GM18508 (cell line): ENCODE results near the gene RICTOR.

Source experiments
- ATAC-seq: cut with Tn5 transposase; IDR thresholded peaks from one replicate; pipeline ENCODE4 v1.9.1; 2021; ENCODE audit warnings: moderate number of reproducible peaks; ENCODE audit not compliant: insufficient read depth, unreplicated experiment

The RICTOR gene

DNA sequence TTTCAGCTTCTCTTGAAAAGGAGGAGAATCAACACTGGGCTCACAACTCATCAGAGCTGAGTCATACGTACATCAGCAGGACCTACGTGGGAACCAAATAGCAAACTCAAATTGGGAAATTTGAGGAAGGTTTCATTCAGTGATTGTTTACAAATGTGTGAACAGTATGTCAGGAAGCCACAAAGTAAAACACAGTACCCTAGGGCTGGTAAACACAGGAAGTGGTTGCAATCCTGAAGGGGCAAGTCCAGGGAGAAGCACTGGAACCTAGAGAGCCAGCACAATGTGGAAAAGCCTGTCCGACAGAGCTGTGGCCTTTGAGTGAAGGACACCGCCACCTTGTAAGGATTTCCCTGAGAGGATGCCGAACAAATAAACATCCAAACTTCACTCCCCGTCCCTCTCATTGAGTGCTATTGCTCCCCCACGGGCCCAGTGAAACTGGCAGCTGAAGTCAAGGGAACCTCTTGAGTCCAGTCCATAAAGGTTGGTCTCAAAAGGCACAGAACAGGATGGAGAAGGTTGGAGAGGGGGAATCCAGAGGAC is 26.7 kb upstream of the RICTOR start:
- no peak for ATAC-seq

DNA sequence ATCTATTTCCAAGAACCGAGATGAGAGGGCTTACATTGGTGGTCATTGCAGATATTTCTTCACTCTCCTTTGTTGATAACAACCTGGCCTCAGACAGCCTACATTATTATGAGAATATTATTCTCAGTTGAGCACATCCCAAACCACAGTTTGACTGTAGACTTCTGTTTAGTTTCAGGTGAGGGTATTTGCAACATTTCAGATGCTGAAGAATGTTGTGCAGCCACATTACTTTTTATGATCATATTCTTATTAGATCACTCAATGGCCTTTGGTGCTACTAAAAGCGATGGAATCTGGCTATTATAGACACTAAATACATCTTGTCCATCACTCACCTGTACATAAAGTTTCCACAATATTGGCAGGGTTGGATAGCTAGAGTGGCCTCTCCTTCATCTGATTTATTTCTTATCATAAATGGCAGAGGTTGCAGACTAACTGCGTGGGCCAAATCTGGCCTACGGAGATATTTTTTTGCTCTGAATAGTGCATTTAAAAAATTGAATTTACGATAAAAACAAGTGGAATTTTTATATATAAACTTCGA is 26.2 kb upstream of the RICTOR start:
- no peak for ATAC-seq

DNA sequence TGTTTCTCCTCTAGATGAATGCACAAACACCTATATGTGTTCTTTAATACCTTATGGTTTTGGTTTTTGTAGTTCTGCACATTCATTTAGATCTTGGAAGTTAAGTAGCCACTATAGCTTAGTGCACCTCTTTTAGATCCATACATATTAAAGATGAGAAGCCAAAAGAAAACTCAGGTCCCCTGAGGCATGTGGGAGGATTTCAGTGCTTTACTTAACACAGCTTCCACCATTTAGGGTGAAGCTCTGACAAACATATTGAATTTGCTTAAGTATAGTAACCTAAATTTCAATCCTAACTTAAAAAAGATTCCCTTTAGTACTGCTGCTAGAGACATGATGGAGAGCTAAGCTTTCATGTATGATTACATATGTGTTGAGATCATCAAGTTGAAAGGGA is 25.6 kb upstream of the RICTOR start:
- ATAC-seq, result no peak

DNA sequence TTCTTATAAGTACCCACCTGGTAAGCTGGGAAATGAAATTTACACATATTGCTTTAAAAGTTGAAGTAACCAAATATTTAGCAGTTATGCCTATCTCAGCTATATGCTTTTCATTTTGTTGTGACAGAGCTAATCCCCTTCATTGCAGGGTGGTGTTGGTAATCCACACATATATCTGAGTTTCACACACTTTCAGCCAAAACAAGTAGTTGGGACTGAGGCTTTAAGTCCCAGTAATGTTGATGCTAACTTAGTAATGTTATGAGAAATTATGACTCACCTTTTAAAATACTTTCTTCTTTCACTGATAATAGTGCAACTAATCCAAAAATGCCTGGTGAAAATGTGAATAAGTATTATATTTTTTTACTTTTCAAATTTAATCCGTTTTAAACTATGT is 19.2 kb upstream of the RICTOR start:
- ATAC-seq, result no peak

DNA sequence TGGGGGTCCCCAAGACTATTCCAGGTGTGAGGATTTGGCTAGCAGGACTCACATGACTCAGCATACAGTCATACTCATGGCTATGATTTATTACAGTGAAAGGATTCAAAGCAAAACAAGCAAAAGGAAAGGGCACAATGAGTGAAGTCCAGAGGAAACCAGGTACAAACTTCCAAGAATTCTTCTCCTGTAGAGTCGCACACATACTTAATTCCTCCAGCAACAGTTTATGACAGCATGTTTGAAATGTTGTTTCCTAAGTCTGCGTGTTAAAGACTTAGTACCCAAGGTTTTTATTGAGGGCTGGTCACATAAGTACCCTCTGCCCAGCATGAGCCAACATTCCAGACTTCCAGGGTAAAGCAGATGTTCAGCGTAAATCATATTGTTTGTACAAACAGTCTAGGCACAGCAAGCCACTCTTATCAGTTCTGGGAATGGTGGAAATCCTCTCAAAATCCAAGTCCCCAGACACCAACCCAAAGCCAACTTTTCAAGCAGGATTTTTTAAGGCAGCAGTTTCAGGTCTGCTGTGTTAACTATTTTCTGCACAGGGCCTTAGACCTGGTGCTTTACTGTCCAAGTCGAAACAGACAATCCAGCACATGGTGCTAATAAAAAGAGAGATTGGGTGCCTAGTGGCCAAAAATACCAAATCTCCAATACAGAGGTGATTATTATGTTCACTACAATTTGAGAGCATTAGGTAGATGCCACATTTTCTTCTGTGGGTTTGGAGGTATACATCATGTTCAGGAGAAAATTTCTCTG is 18.6 kb upstream of the RICTOR start:
- ATAC-seq, result no peak

DNA sequence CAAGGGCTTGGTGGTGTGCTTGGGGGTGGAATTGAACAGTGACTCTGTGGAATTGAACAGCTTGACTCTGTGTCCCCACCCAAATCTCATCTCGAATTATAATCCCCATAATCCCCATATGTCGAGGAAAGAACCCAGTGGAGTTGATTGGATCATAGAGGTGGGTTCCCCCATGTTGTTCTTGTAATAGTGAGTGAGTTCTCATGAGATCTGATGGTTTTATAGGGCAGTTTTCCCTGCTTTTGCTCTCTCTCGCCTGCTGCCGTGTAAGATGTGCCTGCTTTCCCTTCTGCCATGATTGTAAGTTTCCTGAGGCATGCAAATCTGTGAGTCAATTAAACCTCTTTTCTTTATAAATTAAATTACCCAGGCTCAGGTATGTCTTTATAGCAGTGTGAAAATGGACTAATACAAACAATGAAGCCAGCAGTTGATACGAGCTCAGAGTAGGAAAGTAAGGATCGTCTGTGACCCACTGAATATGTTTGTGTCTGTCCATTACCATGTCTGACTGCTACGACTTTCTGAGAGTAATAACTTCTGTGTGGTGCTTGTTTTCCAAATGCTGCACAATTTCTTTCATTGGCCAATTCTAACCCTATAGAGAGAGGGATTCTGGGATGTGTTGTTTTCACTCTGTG is 17.9 kb upstream of the RICTOR start:
- no peak for ATAC-seq

DNA sequence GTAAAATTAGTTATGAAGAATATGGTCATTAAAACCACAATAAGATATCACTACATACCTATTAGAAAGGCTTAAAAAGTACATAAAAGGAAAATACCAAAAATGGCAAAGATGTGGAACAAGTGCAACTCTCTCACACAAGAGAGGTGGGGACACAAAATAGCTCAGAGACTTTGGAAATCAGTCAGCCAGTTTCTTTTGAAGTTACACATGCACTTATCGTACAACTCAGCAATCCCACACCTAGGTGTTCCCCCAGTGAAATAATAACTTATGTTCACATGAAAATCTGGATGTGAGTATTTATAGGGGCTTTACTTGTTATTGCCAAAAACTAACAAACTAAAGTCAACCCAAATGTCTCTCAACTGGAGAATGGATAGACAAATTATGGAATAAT is 9.8 kb upstream of the RICTOR start:
- no peak for ATAC-seq

DNA sequence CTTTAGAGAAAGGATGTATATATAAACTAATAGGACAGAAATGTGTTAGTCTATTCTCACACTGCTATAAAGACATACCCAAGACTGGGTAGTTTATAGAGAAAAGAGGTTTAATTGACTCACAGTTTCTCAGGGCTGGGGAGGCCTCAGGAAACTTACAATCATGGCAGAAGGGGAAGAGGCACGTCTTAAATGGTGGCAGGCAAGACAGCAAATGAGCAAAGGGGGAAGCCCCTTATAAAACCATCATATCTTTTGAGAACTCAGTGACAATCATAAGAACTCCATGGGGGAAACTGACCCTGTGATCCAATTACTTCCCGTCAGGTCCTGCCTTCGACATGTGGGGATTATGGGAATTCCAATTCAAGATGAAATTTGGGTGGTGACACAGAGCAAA is 8.8 kb upstream of the RICTOR start:
- no peak for ATAC-seq

DNA sequence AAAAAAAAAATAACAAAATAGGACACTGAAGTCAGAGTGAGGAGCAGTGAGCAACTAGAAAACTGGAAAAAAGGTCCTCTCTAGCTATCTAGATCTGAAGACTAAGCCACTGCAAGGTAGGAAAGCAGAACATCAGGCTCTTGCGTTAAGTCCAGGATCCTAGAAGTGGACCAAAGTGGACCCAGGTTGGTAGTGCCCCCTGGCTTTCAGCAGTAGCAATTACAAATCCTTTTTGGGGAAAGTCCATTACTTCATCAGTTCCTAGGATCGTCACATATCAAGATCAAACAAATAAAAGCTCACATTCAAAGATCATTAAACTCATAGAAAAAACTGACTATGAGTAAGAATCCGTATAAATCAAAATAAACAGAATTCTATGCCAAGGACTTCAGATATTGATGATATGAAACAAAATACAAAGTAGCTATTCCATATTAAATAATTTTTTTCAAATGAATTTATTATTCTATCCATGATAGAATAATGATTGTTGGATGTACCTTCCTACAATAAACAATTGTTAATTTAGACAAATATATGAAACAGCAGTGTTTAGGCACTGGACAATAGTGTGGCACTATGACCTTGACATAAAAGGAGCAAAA is 6.5 kb upstream of the RICTOR start:
- no peak for ATAC-seq

DNA sequence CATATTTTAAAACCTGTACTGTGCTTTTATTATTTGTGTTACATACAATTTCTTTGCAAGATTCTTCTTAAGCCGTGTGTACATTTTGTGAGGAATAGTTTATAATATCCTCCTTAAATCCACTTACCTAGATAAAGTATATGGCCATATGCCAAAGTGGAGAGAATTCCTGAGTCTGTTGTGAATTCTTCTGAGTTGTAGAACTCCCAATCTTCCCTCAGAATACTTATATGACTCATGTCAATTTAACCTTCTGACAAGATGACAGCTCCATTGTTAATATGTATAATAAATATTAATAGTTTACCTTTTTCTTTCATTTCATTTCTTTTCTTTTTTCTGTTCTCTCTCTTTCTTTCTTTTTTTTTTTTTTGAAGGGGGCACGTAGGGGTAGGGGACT is 6.0 kb upstream of the RICTOR start:
- no peak for ATAC-seq

DNA sequence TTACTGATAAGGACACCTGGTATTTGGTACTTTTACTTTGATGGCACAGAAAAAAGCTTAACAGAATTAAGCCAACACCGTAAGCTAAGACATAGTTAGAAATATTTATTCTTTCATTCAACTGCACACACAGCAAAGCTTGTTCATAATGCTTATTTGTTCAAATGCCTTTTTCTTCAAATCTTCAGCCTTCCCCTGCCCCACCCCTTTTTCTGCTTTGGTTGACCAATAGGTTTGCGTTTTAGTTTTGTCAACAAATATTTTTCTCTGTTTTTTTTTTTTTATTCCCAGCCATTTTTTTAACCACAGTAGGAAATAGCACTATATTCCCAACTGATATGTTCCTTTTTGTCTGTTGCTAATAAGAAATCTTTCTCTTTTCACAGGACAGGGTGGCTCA is 4.9 kb upstream of the RICTOR start:
- no peak for ATAC-seq

DNA sequence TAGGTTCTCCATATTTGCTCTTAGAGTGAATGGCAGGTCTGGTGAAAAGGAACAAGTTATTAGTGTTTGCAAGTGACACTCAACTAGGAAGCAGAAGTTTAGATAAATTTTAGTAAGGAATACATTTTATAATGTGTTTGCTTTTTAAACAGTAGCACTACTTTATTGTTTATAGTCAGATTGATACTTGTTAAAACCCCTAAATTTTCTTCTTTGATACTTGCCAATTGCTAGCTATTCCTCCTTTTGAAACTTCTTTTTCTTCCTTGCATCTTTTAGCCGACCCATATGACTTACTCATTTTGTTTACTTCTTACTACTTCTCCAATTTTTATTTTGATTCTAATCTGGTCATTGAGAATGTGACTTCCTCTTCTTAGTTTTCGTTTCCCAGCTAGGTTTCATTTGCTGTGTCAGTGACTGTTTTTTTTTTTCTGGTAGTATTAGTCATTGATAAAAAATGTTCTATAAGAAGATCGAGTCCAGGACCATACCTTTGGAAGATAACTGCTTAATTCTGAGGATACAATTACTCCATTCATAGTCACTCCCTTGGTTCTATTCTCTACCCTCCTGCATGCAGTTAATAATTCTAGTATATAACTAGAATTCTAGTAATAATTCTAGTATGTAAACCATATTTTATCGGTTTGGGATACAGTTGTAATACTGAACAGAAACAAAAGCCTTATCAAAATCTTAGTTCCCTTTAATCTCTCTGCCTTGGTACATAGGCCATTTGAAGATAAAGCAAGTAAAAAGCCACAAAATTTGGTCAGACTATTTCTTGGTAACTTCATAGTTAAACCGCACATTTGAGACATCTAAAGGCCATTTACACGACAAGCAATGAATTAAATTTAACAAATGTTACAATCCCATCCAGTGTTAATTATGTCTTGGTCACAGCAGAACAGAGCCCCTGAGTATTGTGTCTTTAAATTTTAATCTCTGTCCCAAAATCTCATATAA is 2.8 kb upstream of the RICTOR start:
- ATAC-seq, result peak; percentile 28

DNA sequence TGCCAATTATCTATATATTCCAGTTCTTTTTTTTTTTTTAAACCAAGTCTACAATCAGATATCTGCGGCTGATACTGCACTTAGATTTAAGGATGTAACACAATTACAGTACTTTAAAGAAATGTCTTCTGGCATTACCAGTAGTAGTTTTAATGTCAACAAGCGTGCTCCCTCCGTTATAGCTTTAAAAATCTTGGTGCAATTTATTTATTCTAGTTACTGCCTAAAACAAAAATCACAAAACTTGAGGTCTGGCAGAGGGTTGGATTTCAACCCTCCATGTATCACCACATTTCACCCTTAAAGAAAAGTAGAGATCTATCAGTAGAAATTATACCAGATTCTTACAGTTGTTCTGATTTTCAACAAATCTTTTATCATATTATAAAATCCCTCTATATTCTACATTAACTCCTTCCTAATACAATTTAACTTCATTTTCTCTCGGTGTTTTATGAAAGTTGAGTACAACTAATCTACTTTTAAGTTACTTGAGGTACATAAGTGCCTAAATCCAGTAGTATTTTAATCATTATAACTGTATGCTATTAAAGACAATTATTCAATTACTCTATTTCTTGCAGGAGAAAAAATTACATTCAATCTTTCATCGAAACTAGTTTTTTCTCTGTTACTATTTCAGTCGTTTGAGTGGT is 2.0 kb upstream of the RICTOR start:
- no peak for ATAC-seq

DNA sequence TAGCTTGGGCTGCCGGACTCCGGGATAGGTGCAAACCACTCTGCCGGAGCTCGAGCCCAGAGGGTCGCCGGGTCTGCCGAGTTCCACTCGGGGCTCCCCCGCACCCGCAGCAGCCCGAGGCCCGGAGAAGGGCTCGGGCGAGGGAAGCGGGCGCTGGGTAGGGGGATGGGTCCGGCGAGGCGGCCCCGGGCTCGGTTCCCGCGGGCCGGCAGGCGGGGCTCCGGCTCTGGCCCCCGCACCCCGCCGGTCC is 507 bp downstream of the RICTOR start:
- ATAC-seq, result peak; percentile 2

DNA sequence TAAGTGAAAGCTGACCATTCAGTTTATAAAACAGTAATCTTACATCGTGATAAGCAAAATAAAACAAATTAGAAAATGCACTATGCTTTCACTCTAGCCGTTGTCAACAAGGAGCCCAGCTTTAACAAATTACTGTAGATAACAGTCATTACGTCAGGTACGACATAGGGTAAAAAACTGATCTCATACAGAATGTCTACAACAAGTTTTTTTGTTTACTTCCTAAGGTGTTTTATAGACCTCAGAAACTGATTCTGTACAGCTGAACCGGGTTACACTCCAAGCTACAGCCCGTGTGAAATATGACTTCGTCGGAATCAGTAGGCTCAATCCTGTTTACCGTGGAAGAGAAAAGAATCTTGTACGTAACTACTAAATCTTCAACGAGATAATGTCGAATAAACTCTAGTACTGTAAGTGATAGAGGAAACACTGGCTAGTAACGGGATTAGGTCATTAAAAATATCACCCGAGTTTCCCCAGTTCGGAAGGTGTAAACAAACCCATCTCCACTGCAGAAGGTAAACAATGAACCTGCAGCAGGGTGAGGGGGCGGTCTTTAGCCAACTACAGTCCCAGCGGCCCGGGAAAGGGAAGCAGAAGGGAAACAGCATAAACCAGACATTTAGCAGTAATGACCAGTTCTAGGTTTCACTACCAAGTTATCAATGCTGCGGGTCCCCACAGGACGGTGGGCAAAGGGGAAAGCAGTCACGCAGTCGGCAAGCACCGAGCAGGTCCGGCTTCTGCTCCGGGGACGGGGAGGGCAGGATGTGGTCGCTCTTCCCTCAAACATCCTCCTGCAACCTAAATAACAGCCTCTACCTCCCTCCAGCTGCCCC is 1.1 kb downstream of the RICTOR start:
- ATAC-seq, result peak; percentile 26

DNA sequence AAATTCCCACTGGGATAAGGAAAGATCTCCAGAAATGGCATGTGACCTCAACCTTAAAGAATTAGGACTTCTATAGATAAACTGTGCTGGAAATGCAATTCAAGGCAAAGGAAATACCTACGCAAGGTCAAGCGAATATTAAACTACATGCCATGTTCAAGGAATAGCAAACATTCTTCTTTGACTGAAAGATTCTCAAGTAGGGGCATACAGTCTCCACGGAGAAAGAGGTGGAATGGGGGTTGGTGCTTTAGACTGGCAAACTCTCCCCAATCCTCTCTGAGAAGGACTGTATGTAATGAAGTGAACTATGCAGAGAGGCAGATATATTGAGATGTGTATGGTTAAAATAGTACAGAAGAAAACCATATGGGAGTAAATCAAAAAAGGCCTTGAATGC is 6.1 kb downstream of the RICTOR start:
- ATAC-seq, result no peak

DNA sequence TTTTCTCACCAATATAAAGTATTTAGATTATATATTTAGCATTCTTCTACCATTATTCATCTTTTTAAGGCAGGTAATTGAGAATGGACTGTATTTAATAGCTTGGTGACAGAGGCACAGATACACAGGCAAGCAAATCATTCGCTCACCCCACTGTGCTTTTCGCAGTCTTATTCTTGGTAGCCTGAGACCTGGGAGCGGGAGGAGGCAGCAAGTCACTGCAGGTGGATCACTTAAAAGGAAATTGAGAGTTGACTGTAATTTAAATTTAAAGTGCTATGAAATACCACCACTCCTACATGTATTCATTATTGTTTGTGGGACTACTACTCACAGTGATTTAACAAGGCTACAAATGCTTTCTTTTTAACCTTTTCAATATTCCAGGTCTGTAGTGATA is 9.7 kb downstream of the RICTOR start:
- no peak for ATAC-seq

DNA sequence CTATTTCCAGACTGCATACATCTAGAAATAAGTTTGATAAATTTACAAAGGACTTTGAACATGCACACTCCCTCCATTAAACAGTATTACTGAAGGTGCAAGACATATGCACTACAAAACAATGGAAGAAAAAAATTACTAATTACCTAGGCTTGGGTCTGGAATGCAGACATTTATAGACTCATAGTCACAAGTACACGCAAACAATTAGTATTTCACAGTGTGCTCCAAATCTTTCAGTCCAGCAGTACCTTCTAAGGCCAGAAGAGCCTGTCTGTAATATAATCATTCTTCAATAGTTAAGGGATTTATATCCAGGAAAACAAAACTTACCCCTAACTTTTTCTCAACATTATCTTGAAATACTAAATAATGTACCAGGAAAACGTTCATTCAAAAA is 11.2 kb downstream of the RICTOR start:
- ATAC-seq, result no peak

DNA sequence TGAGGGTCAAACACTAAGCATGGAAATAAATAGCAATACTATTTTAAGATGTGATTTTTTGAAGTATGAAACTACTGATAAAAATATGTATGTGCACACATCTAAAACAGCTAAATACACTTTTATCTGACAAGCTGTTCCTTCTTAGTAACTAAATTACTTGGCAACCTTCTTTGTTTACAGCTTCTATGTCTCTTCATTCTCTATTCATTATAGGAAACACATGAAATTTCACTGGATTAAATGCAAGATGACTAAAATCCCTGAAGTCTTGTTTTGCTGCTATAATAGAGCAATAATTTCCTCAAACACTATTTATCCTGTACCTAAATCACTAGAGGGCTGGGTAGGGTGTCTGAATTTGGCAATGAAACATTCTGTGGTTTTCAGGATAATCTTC is 11.7 kb downstream of the RICTOR start:
- no peak for ATAC-seq
